Liver (tissue), 3 donors: Measurements from ENCODE around the gene TOGARAM1.

Experiments
- CTCF ChIP-seq: fragments of 150-350 bp; IDR thresholded peaks from 2 replicates; pipeline ENCODE4 v1.5.1; 2017; ENCODE audit warnings: improper control_type of control experiment, low read depth, low read length; ENCODE audit not compliant: missing input control
- EGR1 ChIP-seq, 2 donors: IDR thresholded peaks; 2 replicates each; pipeline ENCODE4 v1.6.1; 2016 to 2018; ENCODE audit warnings: antibody characterized with exemption in 2 of 2, low read depth in 2 of 2
- GABPA ChIP-seq, 2 donors: IDR thresholded peaks in 1 of 2; conservative IDR thresholded peaks in 1 of 2; 2 replicates each; pipeline ENCODE4 v1.6.1; 2016; ENCODE audit warnings: antibody characterized with exemption in 2 of 2, mild to moderate bottlenecking in 1 of 2, moderate library complexity in 1 of 2
- JUND ChIP-seq, 2 donors: IDR thresholded peaks; 2 replicates each; pipeline ENCODE4 v1.6.1; 2016; ENCODE audit warnings: antibody characterized with exemption in 2 of 2
- MAX ChIP-seq: IDR thresholded peaks from 2 replicates; pipeline ENCODE4 v1.6.1; 2016; ENCODE audit warnings: antibody characterized with exemption
- RAD21 ChIP-seq, 2 donors: IDR thresholded peaks; 2 replicates each; pipeline ENCODE4 v1.6.1; 2016; ENCODE audit warnings: antibody characterized with exemption in 2 of 2, mild to moderate bottlenecking in 2 of 2
- REST ChIP-seq: IDR thresholded peaks from 2 replicates; pipeline ENCODE4 v1.6.1; 2016; ENCODE audit warnings: antibody characterized with exemption, mild to moderate bottlenecking
- SP1 ChIP-seq: IDR thresholded peaks from 2 replicates; pipeline ENCODE4 v1.6.1; 2018; ENCODE audit warnings: antibody characterized with exemption, mild to moderate bottlenecking
- YY1 ChIP-seq: IDR thresholded peaks from 2 replicates; pipeline ENCODE4 v1.6.1; 2016; ENCODE audit warnings: antibody characterized with exemption, mild to moderate bottlenecking
- donor health status: healthy.
- donor health status: healthy.

GRCh38 chr14:45073231-45073879 is 111.4 kb downstream of the TOGARAM1 start:
- no peak for TF ChIP-seq CTCF
- no peak for TF ChIP-seq REST
- no peak for TF ChIP-seq SP1
- TF ChIP-seq RAD21 (IDR thresholded peaks at IDR 0.05) = no peak
- TF ChIP-seq EGR1 (IDR thresholded peaks at IDR 0.05; ENCODE audit: low read depth in 2 of 2) = no peak
- TF ChIP-seq YY1 = no peak
- TF ChIP-seq JUND (IDR thresholded peaks at IDR 0.05) = no peak
- TF ChIP-seq MAX = no peak
- no peak for TF ChIP-seq GABPA (IDR thresholded peaks at IDR 0.05 in 1 of 2, conservative IDR thresholded peaks at IDR 0.05 in 1 of 2)
